SK-N-SH treated with all-trans-retinoic acid at 6 μM for 48 hours (cell line): ENCODE results near the gene FAM118A.

ENCODE experiments used
- ARNTL ChIP-seq: fragments of 450-650 bp; formaldehyde crosslinking; IDR thresholded peaks from 2 replicates; pipeline ENCODE4 v1.5.0; 2020; ENCODE audit warnings: low read depth, mild to moderate bottlenecking, moderate library complexity, borderline replicate concordance
- CREB5 ChIP-seq: fragments of 250-450 bp; sonication (Bioruptor Pico); IDR thresholded peaks from 2 replicates; pipeline ENCODE4 v1.5.1; 2020; ENCODE audit warnings: low read depth, mild to moderate bottlenecking, moderate library complexity
- CSDC2 ChIP-seq: fragments of 250-450 bp; sonication (Bioruptor Pico); IDR thresholded peaks from 2 replicates; pipeline ENCODE4 v1.5.0; 2020; ENCODE audit warnings: mild to moderate bottlenecking, moderate library complexity
- TCF4 ChIP-seq: fragments of 250-450 bp; sonication (Bioruptor Pico); IDR thresholded peaks from 2 replicates; pipeline ENCODE4 v1.8.0; 2021; ENCODE audit warnings: mild to moderate bottlenecking, moderate library complexity, borderline replicate concordance
- TOX ChIP-seq: fragments of 250-450 bp; sonication (Bioruptor Pico); IDR thresholded peaks from 2 replicates; pipeline ENCODE4 v1.8.0; 2021; ENCODE audit warnings: mild to moderate bottlenecking, moderate library complexity, borderline replicate concordance
- ZNF565 ChIP-seq: fragments of 450-650 bp; formaldehyde crosslinking; conservative IDR thresholded peaks from 2 replicates; pipeline ENCODE4 v1.5.0; 2020; ENCODE audit warnings: low read depth, mild to moderate bottlenecking, moderate library complexity
- ZNF70 ChIP-seq: fragments of 450-650 bp; formaldehyde crosslinking; IDR thresholded peaks from 2 replicates; pipeline ENCODE4 v1.5.0; 2020; ENCODE audit warnings: mild to moderate bottlenecking, moderate library complexity

DNA sequence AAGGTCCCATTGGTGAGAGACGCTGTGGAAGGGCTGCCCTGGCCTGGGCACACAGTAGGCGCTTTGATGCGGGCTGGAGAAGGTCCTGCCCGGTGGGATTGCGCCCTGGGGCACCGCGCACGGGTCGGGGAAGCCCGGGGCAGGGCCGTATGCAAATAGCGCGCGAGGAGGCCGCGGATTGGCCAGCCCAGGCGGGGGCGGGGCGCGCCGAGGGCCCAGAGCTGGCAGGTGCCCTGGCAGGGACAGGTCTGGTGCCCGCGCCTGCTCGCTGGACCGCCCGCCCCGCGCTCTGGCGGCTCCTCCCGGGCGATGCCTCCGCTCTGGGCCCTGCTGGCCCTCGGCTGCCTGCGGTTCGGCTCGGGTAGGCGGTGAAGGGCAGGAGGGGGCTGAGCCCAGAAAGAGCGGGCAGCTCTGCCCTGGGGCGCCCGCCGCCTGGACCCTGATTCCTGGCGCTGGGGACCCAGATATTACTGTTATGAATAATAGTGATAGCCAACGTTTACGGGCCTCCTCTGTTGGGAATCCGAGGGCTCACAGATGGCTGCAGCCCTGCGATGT, 24.9 kb upstream of the FAM118A start, which contains the start of gene UPK3A:
- TF ChIP-seq CREB5 = no peak
- no peak for TF ChIP-seq TOX
- TF ChIP-seq ZNF70 (CRISPR knock-in tag) = no peak
- no peak for TF ChIP-seq ARNTL (CRISPR knock-in tag)
- TF ChIP-seq ZNF565 = no peak
- no peak for TF ChIP-seq CSDC2 (CRISPR knock-in tag)
- no peak for TF ChIP-seq TCF4 (CRISPR knock-in tag)
